HEK293 (cell line): Measurements from ENCODE around the gene HPCAL1.
A peak's percentile ranks its signal among the peaks of the same experiment; 100 is the strongest.

Experiments used
- CTCF ChIA-PET: fragments of 350-600 bp; formaldehyde crosslinking; extraction: SDS; loops from one replicate; lab custom pipeline; 2021; ENCODE audit warnings: antibody characterized with exemption; lab: Yijun Ruan, JAX
- POLR2A ChIA-PET: fragments of 300-600 bp; formaldehyde crosslinking; extraction: SDS; loops from one replicate; lab custom pipeline; 2020; ENCODE audit warnings: antibody characterized with exemption, inconsistent platforms; lab: Yijun Ruan, JAX
- H3K27ac ChIP-seq: fragments of 200-500 bp; sonication (Bioruptor generic); 2 replicates; pipeline ENCODE4 v1.5.1; 2014; ENCODE audit warnings: low read depth, low read length, control low read depth, inconsistent platforms; ENCODE audit errors: extremely low read depth
- H3K36me3 ChIP-seq, 2 experiments: fragments of 200-500 bp in 1 of 2; sonication (Bioruptor generic) in 1 of 2; 1 replicate in 1 of 2; 2 replicates in 1 of 2; pipeline ENCODE4 v1.5.1; 2014 to 2017; ENCODE audit warnings: inconsistent platforms in 2 of 2, low read length in 2 of 2; ENCODE audit not compliant: control insufficient read depth in 2 of 2, insufficient read depth in 1 of 2
- H3K4me1 ChIP-seq: fragments of 200-500 bp; sonication (Bioruptor generic); 2 replicates; pipeline ENCODE4 v1.5.1; 2014; ENCODE audit warnings: mild to moderate bottlenecking, low read length, inconsistent platforms; ENCODE audit not compliant: control insufficient read depth, insufficient read depth
- H3K4me3 ChIP-seq: 2 replicates; pipeline ENCODE4 v1.5.1; 2011; ENCODE audit warnings: low read depth, mild to moderate bottlenecking, control low read depth, low read length, moderate library complexity
- H3K9me3 ChIP-seq: fragments of 200-500 bp; sonication (Bioruptor generic); 2 replicates; pipeline ENCODE4 v1.5.1; 2014; ENCODE audit warnings: low read depth, low read length, inconsistent platforms; ENCODE audit not compliant: control insufficient read depth, insufficient read depth
- EGR2 ChIP-seq: fragments of 450-650 bp; formaldehyde crosslinking; IDR thresholded peaks from 2 replicates; pipeline ENCODE4 v1.5.1; 2016; ENCODE audit warnings: low read depth, missing biosample characterization, missing genetic modification characterization
- GLI2 ChIP-seq: fragments of 450-650 bp; formaldehyde crosslinking; IDR thresholded peaks from 2 replicates; pipeline ENCODE4; 2017; ENCODE audit warnings: missing biosample characterization, missing genetic modification characterization, low read depth, borderline replicate concordance
- HOXC10 ChIP-seq: sonication (generic); formaldehyde crosslinking; IDR thresholded peaks from 2 replicates; pipeline ENCODE4 v1.8.1; 2023; ENCODE audit warnings: mild to moderate bottlenecking, missing genetic modification reagents
- KLF10 ChIP-seq: fragments of 450-650 bp; IDR thresholded peaks from 2 replicates; pipeline ENCODE4 v1.5.1; 2018; ENCODE audit warnings: missing biosample characterization, mild to moderate bottlenecking, missing genetic modification characterization
- MYNN ChIP-seq: fragments of 450-650 bp; formaldehyde crosslinking; IDR thresholded peaks from 2 replicates; pipeline ENCODE4 v1.5.1; 2016; ENCODE audit warnings: missing biosample characterization, missing genetic modification characterization, borderline replicate concordance
- PRDM4 ChIP-seq: fragments of 450-650 bp; formaldehyde crosslinking; IDR thresholded peaks from 2 replicates; pipeline ENCODE4 v1.5.1; 2017; ENCODE audit warnings: missing biosample characterization, missing genetic modification characterization
- RBAK ChIP-seq: fragments of 450-650 bp; formaldehyde crosslinking; IDR thresholded peaks from 2 replicates; pipeline ENCODE4 v1.5.1; 2016; ENCODE audit warnings: missing biosample characterization, missing genetic modification characterization
- WT1 ChIP-seq: fragments of 450-650 bp; formaldehyde crosslinking; IDR thresholded peaks from 2 replicates; pipeline ENCODE4 v1.5.1; 2016; ENCODE audit warnings: missing biosample characterization, missing genetic modification characterization
- ZFHX2 ChIP-seq: fragments of 450-650 bp; formaldehyde crosslinking; conservative IDR thresholded peaks from 2 replicates; pipeline ENCODE4 v1.5.1; 2016; ENCODE audit warnings: missing biosample characterization, missing genetic modification characterization
- ZNF121 ChIP-seq: fragments of 450-650 bp; formaldehyde crosslinking; IDR thresholded peaks from 2 replicates; pipeline ENCODE4 v1.5.1; 2016; ENCODE audit warnings: missing biosample characterization, missing genetic modification characterization
- ZNF138 ChIP-seq: fragments of 450-650 bp; formaldehyde crosslinking; IDR thresholded peaks from 2 replicates; pipeline ENCODE4 v1.5.1; 2016; ENCODE audit warnings: missing biosample characterization, missing genetic modification characterization, borderline replicate concordance
- ZNF148 ChIP-seq: fragments of 450-650 bp; formaldehyde crosslinking; IDR thresholded peaks from 2 replicates; pipeline ENCODE4 v1.5.0; 2017; ENCODE audit warnings: missing biosample characterization, missing genetic modification characterization, borderline replicate concordance
- ZNF16 ChIP-seq: fragments of 450-650 bp; formaldehyde crosslinking; IDR thresholded peaks from 2 replicates; pipeline ENCODE4 v1.5.1; 2016; ENCODE audit warnings: low read depth, missing biosample characterization, missing genetic modification characterization
- ZNF223 ChIP-seq: fragments of 450-650 bp; formaldehyde crosslinking; IDR thresholded peaks from 2 replicates; pipeline ENCODE4 v1.5.1; 2016; ENCODE audit warnings: missing biosample characterization, missing genetic modification characterization
- ZNF510 ChIP-seq: fragments of 450-650 bp; formaldehyde crosslinking; IDR thresholded peaks from 2 replicates; pipeline ENCODE4 v1.5.1; 2018; ENCODE audit warnings: mild to moderate bottlenecking, missing genetic modification characterization, missing biosample characterization; ENCODE audit not compliant: insufficient replicate concordance
- ZNF558 ChIP-seq: fragments of 450-650 bp; formaldehyde crosslinking; IDR thresholded peaks from 2 replicates; pipeline ENCODE4 v1.5.1; 2016; ENCODE audit warnings: missing biosample characterization, missing genetic modification characterization
- ZNF660 ChIP-seq: fragments of 450-650 bp; IDR thresholded peaks from 2 replicates; pipeline ENCODE4 v1.5.1; 2018; ENCODE audit warnings: missing biosample characterization, mild to moderate bottlenecking, missing genetic modification characterization
- ZNF785 ChIP-seq: fragments of 450-650 bp; formaldehyde crosslinking; IDR thresholded peaks from 2 replicates; pipeline ENCODE4 v1.5.1; 2016; ENCODE audit warnings: missing biosample characterization, missing genetic modification characterization
- TF ChIP-seq, protein P1 (sequence below): fragments of 450-650 bp; formaldehyde crosslinking; IDR thresholded peaks from 2 replicates; pipeline ENCODE4 v1.5.1; 2016; ENCODE audit warnings: missing biosample characterization, missing genetic modification characterization
- TF ChIP-seq, protein P2 (sequence below): fragments of 450-650 bp; formaldehyde crosslinking; IDR thresholded peaks from 2 replicates; pipeline ENCODE4 v1.5.1; 2017; ENCODE audit warnings: missing biosample characterization, missing genetic modification characterization
- TF ChIP-seq, protein P3 (sequence below): fragments of 450-650 bp; formaldehyde crosslinking; IDR thresholded peaks from 2 replicates; pipeline ENCODE4 v1.5.1; 2016; ENCODE audit warnings: missing biosample characterization, missing genetic modification characterization
- TF ChIP-seq, protein P4 (sequence below): fragments of 450-650 bp; formaldehyde crosslinking; IDR thresholded peaks from 2 replicates; pipeline ENCODE4 v1.5.1; 2016; ENCODE audit warnings: missing biosample characterization, missing genetic modification characterization

The HPCAL1 gene

GRCh38 chr2:10301941-10302478, 694 bp upstream of the HPCAL1 start:
- CTCF ChIA-PET = interaction anchor here (0.6 to 1.5 kb wide), 5 partner anchors 12 to 206 kb away, joined by 3 to 12 read pairs (median 3); no protein-coding TSS in a partner anchor
- H3K9me3 ChIP-seq = no peaks in the 10 kb centered on the region
- TF ChIP-seq WT1 (no peak), ZNF785 (no peak), ZNF510 (tag by site-specific recombination) (no peak), HOXC10 (CRISPR knock-in tag) (no peak), ZNF16 (tag by site-specific recombination) (no peak), MYNN (tag by site-specific recombination) (no peak), ZNF558 (no peak), ZFHX2 (tag by site-specific recombination) (peak; percentile 12), ZNF223 (tag by site-specific recombination) (no peak), ZNF660 (tag by site-specific recombination) (no peak), PRDM4 (tag by site-specific recombination) (peak; percentile 37; the same call in 1 of the 2 replicates), KLF10 (tag by site-specific recombination) (no peak), ZNF148 (no peak), RBAK (tag by site-specific recombination) (no peak), EGR2 (tag by site-specific recombination) (peak; percentile 15; the same call in 1 of the 2 replicates), GLI2 (tag by site-specific recombination) (no peak), ZNF138 (tag by site-specific recombination) (no peak), ZNF121 (tag by site-specific recombination) (no peak)
- TF ChIP-seq, protein P1, sequence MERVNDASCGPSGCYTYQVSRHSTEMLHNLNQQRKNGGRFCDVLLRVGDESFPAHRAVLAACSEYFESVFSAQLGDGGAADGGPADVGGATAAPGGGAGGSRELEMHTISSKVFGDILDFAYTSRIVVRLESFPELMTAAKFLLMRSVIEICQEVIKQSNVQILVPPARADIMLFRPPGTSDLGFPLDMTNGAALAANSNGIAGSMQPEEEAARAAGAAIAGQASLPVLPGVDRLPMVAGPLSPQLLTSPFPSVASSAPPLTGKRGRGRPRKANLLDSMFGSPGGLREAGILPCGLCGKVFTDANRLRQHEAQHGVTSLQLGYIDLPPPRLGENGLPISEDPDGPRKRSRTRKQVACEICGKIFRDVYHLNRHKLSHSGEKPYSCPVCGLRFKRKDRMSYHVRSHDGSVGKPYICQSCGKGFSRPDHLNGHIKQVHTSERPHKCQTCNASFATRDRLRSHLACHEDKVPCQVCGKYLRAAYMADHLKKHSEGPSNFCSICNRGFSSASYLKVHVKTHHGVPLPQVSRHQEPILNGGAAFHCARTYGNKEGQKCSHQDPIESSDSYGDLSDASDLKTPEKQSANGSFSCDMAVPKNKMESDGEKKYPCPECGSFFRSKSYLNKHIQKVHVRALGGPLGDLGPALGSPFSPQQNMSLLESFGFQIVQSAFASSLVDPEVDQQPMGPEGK = 0 out of 2 replicates have a peak, but pooled peaks have one; percentile 7
- TF ChIP-seq, protein P2, sequence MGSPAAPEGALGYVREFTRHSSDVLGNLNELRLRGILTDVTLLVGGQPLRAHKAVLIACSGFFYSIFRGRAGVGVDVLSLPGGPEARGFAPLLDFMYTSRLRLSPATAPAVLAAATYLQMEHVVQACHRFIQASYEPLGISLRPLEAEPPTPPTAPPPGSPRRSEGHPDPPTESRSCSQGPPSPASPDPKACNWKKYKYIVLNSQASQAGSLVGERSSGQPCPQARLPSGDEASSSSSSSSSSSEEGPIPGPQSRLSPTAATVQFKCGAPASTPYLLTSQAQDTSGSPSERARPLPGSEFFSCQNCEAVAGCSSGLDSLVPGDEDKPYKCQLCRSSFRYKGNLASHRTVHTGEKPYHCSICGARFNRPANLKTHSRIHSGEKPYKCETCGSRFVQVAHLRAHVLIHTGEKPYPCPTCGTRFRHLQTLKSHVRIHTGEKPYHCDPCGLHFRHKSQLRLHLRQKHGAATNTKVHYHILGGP (tag by site-specific recombination) = no peak
- TF ChIP-seq, protein P3, sequence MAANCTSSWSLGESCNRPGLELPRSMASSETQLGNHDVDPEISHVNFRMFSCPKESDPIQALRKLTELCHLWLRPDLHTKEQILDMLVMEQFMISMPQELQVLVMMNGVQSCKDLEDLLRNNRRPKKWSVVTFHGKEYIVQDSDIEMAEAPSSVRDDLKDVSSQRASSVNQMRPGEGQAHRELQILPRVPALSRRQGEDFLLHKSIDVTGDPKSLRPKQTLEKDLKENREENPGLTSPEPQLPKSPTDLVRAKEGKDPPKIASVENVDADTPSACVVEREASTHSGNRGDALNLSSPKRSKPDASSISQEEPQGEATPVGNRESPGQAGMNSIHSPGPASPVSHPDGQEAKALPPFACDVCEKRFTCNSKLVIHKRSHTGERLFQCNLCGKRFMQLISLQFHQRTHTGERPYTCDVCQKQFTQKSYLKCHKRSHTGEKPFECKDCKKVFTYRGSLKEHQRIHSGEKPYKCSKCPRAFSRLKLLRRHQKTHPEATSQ (tag by site-specific recombination) = no peak
- TF ChIP-seq, protein P4, sequence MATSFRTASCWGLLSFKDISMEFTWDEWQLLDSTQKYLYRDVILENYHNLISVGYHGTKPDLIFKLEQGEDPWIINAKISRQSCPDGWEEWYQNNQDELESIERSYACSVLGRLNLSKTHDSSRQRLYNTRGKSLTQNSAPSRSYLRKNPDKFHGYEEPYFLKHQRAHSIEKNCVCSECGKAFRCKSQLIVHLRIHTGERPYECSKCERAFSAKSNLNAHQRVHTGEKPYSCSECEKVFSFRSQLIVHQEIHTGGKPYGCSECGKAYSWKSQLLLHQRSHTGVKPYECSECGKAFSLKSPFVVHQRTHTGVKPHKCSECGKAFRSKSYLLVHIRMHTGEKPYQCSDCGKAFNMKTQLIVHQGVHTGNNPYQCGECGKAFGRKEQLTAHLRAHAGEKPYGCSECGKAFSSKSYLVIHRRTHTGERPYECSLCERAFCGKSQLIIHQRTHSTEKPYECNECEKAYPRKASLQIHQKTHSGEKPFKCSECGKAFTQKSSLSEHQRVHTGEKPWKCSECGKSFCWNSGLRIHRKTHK (tag by site-specific recombination) = no peak
- POLR2A ChIA-PET = interaction anchor here (0.6 to 1.1 kb wide), 2 partner anchors 14 to 1774 kb away, joined by 3 read pairs; no protein-coding TSS in a partner anchor
- H3K36me3 ChIP-seq = no peaks in the 10 kb centered on the region
- H3K4me1 ChIP-seq = 0 out of 2 replicates have a peak, but pooled peaks cover 4% of the 10 kb centered on the region
- H3K4me3 ChIP-seq = peak overlapping the region; percentile 54
- H3K27ac ChIP-seq = no peak overlapping the region
